HG02970 (cell line): ENCODE data around the gene KRT85.

Experiments used
- ATAC-seq: cut with Tn5 transposase; IDR thresholded peaks from one replicate; pipeline ENCODE4 v1.9.1; 2021; ENCODE audit warnings: mild to moderate bottlenecking, moderate library complexity, moderate number of reproducible peaks; ENCODE audit not compliant: unreplicated experiment, low FRiP score

The KRT85 gene

DNA sequence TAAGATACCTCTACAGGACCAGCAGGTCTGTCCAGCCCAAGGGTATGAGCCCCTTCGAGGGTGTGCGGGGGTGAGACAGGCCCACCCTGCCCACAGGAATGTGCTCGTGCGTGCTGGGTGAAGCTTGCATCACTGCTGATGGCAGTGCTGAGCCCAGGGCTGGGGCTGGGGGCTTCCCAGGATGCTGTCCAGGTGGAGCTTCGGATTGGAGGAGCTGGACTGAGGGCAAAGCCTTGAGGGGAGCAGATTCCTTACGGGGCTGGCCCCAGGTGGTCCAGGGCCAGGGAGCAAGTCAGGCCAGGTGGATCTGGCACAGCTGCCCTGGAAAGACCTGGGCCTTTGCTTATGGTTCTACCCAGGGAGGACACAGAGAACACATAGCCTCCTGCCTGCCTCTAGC lies 2.5 kb upstream of the KRT85 start:
- ATAC-seq, result no peak

DNA sequence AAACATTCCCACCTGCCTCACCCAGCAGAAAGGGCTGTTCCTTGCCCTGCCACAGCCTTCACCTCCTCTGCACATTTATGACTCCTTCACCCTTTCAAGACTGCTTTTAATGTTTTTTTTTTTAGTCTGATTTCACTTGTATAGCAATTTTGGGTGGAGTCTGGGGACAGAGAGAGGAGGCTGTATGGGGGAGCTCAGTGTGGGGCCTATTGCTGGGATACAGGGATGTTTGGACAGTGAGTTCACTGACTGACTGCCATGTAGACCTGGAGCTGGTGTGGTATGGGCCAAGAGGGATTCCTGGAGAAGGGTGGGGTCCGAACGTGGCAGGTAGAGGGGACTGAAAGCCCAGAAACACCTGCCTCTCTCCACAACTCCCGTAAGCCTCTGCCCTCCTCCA lies 1.9 kb upstream of the KRT85 start:
- no peak for ATAC-seq

DNA sequence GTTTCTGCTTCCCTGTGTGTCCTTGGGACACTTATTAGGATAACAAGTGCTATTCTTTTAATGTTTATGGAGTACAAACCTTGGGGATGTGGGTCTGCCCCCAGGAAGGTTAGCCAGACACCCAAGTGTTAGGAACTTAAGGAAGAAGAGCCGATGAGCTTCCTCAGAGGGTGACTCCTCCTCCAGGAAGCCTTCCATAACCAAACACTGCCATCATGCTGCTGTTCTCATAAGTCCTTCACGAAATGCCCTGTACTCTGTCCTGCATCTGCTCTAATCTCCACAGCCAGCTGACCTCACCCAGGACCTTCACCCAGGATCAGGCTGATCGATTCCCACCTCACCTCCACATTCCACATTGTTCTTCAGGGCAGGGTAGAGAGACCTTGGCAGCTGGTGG lies 1.2 kb upstream of the KRT85 start:
- ATAC-seq, result no peak

- no peak for ATAC-seq
These were observed 595 bp upstream of the KRT85 start for GRCh38 chr12:52367876-52368275.

- no peak for ATAC-seq
These were observed 2.3 kb downstream of the KRT85 start for GRCh38 chr12:52364901-52365489.

GRCh38 chr12:52364061-52364460 lies 3.2 kb downstream of the KRT85 start:
- ATAC-seq, result no peak

DNA sequence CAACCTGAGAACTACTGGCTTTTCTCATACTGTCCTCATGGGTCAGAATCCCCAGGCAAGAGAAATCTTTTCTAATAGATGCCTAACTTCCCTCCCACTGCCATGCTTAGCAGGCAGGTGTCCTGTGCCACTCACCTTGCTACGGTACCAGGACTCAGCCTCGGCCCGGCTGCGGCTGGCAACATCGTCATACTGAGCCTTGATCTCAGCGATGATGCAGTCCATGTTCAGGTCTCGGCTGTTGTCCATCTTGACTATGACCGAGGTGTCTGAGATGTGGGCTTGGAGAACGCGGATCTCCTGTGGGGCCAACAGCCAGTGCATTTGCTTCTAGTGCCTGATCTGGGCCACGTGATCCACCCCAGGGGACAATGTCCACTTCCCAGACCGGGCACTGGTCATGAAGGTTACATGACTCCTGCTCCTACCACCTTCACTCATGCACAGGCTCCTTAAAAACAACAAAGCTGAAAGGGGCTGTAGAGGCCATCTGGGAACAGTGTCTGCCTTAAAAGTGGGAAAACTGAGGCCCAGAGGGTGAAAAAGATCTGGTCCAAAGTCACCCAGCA lies 4.1 kb downstream of the KRT85 start:
- ATAC-seq, result no peak

DNA sequence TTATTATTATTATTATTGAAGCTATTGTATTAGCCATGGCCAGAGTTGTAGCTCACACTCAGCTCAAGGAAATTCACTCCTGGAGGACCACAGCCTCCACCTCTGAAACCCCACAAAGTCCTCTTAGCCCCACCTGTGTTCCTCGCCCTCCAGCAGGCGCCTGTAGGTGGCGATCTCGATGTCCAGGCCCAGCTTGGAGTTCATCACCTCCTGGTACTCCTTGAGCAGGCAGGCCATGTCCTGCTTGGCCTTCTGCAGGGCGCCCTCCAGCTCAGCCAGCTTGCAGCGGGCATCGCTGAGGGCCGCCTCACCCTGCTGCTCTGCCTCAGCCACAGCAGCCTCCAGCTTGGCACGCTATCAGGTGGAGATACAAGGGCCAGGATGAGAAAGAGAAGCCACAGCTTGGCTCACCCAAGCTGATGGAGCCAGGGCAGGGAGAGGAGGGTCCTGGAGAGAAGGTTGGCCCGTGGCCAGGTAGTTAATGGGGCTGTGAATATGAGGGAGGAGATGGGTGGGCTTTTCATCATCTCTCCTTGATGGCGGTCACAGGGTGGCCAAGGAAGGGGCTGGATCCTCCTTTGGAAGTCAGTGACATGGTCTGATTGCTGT lies 5.1 kb downstream of the KRT85 start:
- ATAC-seq, result no peak

DNA sequence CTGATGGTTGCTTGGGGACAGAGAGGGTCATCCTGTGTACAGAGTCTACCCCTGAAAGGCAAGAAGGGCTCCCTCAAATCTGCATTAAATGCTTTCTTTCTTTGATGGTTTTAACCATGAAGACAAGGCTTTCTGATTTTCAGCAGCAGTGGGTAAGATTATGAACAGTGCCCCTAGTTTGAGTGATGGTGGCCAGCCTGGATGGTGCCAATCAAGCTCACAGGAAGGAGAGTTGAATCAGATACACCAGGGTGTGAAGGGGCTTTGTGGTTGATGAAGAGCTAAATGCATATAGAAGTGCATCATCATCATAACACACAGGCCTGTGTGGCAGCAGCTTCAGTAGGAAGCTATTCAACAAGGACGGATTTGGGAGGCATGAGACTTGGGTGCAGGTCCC lies 5.7 kb downstream of the KRT85 start:
- ATAC-seq, result no peak

GRCh38 chr12:52360663-52361271 lies 6.5 kb downstream of the KRT85 start:
- ATAC-seq, result no peak

- no peak for ATAC-seq
These were observed 7.1 kb downstream of the KRT85 start for GRCh38 chr12:52360106-52360662.

DNA sequence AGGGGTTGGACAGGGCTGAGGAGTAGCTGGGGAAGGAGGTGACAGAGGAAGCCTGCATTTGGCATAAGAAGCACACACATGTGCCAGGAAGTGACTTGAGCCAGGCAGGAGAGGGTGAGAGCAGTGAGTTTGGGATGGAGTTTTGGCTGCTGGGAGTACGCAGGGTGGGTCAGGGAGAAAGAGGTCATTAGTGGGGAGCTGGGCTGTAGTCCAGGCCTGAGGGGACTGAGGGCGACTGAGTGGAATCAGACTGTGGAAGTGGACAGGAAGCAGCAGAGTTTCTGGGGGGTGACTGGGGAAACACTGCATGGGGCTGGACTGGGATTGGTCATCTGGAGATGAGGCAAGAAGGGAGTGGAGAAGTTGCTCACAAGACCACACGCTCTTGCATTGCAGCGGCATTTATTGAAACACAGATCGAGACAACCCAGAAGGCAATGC lies 7.6 kb downstream of the KRT85 start:
- no peak for ATAC-seq

DNA sequence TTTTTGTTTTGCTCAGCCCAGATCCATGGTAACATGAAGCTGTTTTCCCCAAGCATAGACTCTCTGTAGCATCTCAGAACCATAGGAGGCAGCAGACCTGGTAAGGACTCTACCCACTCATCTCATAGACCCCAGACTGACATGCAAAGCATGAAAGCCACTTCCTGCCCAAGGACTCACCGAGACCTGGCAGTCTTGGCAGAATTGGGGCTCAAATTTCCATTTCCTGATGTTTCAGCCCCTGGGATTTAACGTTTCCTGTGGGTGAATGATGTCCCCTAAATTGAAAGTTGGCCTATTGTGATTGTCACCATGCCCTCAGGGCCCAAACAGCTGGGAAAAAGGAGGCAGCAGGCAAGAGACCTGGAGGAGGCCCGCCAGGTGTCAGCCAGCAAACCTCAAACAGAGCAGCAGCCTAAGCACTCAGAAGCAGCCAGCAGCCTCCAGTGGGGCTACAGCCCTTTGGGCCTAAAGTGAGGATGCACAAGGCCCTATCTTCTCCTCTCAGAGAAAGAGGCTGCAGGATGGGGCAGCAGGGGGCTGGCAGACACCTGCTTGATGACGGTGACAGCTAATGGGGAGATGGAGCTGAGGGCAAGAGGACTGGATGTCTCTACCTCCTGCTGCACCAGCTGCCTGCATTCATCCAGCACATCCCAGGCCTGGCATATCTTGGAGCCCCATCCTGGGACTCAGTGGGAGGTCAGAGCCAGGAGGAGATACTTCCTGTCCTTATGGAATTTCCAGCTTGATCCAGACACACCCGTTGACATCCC lies 8.5 kb downstream of the KRT85 start:
- peak; percentile 72 for ATAC-seq

DNA sequence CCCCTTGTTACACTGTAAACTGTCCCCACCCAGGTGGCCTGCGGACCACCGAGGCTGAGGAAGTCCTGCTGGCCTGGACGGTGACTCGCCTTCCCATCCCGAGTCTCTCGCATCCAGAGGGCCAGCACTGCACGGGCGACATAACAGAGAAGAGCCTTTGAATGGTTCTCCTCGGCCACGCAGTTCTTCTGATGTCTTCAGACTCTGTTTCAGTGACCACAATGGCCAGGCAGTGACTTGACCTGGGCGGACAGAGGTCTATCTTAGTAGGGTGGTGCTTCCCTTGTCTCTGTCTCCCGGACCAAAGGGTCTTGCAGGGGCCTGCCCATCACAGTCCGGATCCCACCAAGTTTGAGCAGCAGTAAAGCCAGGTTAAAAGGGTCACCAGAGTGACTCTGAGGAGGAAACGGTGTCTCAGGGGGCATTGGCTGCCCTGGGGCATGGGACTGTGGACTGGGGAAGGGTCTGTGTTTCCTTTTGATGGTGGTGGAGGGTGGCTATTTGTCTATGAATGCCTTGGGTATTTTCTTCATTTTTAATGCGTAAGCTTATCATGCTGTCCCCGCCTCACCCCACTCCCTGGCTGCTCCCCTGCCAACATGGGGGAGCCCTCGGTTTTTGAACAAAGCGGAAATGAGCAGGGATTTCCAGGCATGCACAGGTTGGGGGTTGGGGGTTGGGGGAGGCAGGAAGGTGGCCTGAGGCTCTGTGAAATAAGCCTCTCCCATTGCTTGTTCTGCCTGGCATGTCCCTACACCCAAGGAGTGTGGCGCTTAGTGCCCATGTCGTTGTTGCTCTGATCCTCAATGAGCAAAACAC lies 10.3 kb downstream of the KRT85 start:
- no peak for ATAC-seq

DNA sequence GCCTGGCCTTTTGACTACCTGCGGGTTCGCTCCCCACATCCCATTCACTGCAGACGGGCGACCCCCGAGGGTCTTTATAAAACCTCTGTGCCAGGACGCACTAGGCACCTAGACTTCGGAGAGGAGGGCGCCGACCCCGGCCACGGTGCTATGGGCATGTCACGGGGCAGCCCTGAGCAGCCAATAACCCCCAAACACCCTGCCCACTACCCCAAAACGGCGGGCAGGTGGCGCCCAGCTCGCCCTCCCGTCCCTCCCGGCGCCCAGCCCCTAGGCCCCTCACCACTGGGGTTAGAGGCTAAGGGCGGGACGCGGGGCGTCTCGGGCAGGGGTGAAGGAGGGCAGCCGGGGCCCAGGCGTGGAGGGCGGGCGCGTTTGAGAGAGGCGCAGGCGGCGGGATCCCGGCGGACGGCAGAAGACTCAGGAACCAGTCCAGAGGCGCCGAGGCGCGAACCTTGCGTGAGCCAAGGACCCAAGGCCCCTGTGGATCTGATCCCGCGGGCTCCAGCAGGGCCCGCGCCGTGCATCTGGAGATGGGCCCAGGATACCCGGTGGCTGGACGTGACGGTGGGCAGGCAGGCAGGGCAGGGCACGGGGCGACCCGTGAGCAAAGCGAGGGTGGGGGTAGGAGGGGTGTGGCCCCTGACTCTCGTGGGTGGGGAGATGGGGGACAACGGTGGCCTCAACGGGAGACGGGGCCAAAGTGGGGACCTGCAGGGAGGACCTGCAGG lies 11.1 kb downstream of the KRT85 start:
- ATAC-seq, result no peak

GRCh38 chr12:52355176-52355575 lies 12.1 kb downstream of the KRT85 start:
- ATAC-seq, result no peak

DNA sequence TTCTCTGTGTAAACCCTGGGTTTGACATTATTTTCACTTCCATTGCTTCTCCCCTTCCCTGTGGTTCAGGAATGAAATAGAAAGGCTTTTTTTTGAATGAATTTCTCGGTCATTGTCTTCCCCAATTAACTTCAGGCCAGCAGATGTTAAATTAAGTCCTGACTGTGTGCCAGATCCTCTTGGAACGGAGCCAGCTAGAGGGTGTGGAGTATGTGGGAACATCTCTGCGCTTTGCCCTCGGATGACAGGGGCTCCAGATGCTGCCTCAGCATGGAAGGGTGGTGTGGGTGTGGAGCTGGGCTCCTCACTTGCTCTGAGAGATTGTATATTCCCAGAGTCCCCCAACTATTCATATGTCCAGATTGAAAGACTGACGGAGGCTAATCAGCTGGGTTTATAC lies 13.1 kb downstream of the KRT85 start:
- no peak for ATAC-seq

GRCh38 chr12:52353766-52354165 lies 13.5 kb downstream of the KRT85 start:
- ATAC-seq, result no peak

DNA sequence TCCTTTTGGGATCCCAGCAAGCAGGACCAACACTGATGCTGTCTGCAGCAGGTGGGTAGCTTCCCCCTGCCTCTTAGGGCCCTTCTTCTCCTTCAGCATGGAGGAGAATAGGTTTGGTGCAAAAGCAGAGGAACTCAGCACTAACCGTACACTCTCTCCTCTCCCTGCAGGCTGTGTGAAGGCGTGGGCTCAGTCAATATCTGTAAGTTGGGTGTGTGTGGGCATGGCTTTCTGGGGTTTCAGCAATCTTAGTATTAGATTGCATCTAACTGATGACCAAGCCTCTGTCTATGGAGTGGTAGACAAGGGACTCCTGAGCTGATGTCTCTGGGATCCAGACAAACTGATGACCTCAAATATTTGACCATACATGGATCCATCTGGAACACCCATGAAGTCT lies 14.3 kb downstream of the KRT85 start:
- ATAC-seq, result no peak
